GM11168 (cell line): ENCODE measurements around the gene CRACDL.

ENCODE experiments used
- in situ Hi-C: fragments of 300-500 bp; cut with MboI; formaldehyde crosslinking; loops from one replicate; pipeline ENCODE4 v1.12.0; 2022; ENCODE audit warnings: low sequenced_read_pairs; ENCODE audit not compliant: unreplicated experiment

CRACDL gene

GRCh38 chr2:98926601-98927000, 9.4 kb downstream of the CRACDL start:
- in situ Hi-C loops, result no loop called here

GRCh38 chr2:98924910-98925309, 11.1 kb downstream of the CRACDL start:
- in situ Hi-C loops, result no loop called here

GRCh38 chr2:98924038-98924830, 11.8 kb downstream of the CRACDL start:
- in situ Hi-C loops, result no loop called here

GRCh38 chr2:98923244-98923940, 12.6 kb downstream of the CRACDL start:
- in situ Hi-C loops, result no loop called here

GRCh38 chr2:98921062-98921461, 15.0 kb downstream of the CRACDL start:
- in situ Hi-C loops, result no loop called here

- in situ Hi-C loops, result no loop called here
Measured at GRCh38 chr2:98917031-98917471, 19.0 kb downstream of the CRACDL start.

- in situ Hi-C loops, result no loop called here
Measured at GRCh38 chr2:98915751-98916358, 20.2 kb downstream of the CRACDL start.

- in situ Hi-C loops, result no loop called here
Measured at GRCh38 chr2:98914713-98915580, 21.1 kb downstream of the CRACDL start.

GRCh38 chr2:98913916-98914712, 21.9 kb downstream of the CRACDL start:
- in situ Hi-C loops, result no loop called here

- in situ Hi-C loops, result no loop called here
Measured at GRCh38 chr2:98912957-98913915, 22.8 kb downstream of the CRACDL start.

- in situ Hi-C loops, result no loop called here
Measured at GRCh38 chr2:98912221-98912851, 23.7 kb downstream of the CRACDL start.

GRCh38 chr2:98911376-98912154, 24.5 kb downstream of the CRACDL start:
- in situ Hi-C loops, result no loop called here

- in situ Hi-C loops, result no loop called here
Measured at GRCh38 chr2:98911126-98911375, 25.0 kb downstream of the CRACDL start.

GRCh38 chr2:98910349-98911125, 25.5 kb downstream of the CRACDL start:
- in situ Hi-C loops, result no loop called here

GRCh38 chr2:98909317-98910211, 26.5 kb downstream of the CRACDL start:
- in situ Hi-C loops, result no loop called here

GRCh38 chr2:98908931-98909316, 27.1 kb downstream of the CRACDL start:
- in situ Hi-C loops, result no loop called here
